GM18868 (cell line): Measurements from ENCODE around the gene RAP1A.
"Not testable (repeated sequence)": the region's sequence is repeated elsewhere in the genome, so short reads cannot be mapped to it uniquely, and the experiment has no call there.

Source experiments
- ATAC-seq: cut with Tn5 transposase; IDR thresholded peaks from one replicate; pipeline ENCODE4 v1.9.1; 2021; ENCODE audit warnings: mild to moderate bottlenecking, moderate library complexity; ENCODE audit not compliant: unreplicated experiment

Gene RAP1A

GRCh38 chr1:111734856-111735255, 115.3 kb downstream of the RAP1A start:
- no peak for ATAC-seq

- ATAC-seq: no peak
These were observed 115.7 kb downstream of the RAP1A start for GRCh38 chr1:111735321-111735720.

GRCh38 chr1:111735858-111736544, 116.4 kb downstream of the RAP1A start:
- ATAC-seq: no peak

GRCh38 chr1:111736548-111737215, 117.1 kb downstream of the RAP1A start:
- no peak for ATAC-seq

- ATAC-seq: no peak
These were observed 117.9 kb downstream of the RAP1A start for GRCh38 chr1:111737216-111738132.

GRCh38 chr1:111738133-111738435, 118.5 kb downstream of the RAP1A start:
- no peak for ATAC-seq

GRCh38 chr1:111738436-111739193, 119.0 kb downstream of the RAP1A start:
- ATAC-seq: peak; percentile 41

GRCh38 chr1:111739194-111739924, 119.8 kb downstream of the RAP1A start, which contains the start of gene INKA2:
Gene INKA2 (minus strand): TSS chr1:111739395. CDS start chr1:111739242, 153 bp downstream.
- peak; percentile 84 for ATAC-seq

- no peak for ATAC-seq
These were observed 120.6 kb downstream of the RAP1A start for GRCh38 chr1:111739925-111740765.

- not testable (repeated sequence) for ATAC-seq
These were observed 122.7 kb downstream of the RAP1A start for GRCh38 chr1:111742292-111742691.

- no peak for ATAC-seq
These were observed 123.5 kb downstream of the RAP1A start for GRCh38 chr1:111742938-111743549.

- no peak for ATAC-seq
These were observed 124.1 kb downstream of the RAP1A start for GRCh38 chr1:111743679-111744101.

- ATAC-seq: no peak
These were observed 126.4 kb downstream of the RAP1A start for GRCh38 chr1:111745675-111746613.

- no peak for ATAC-seq
These were observed 127.0 kb downstream of the RAP1A start for GRCh38 chr1:111746614-111746999.

GRCh38 chr1:111747282-111747734, 127.7 kb downstream of the RAP1A start:
- no peak for ATAC-seq

GRCh38 chr1:111747947-111748346, 128.4 kb downstream of the RAP1A start:
- ATAC-seq: no peak

GRCh38 chr1:111749628-111750027, 130.0 kb downstream of the RAP1A start:
- ATAC-seq: no peak

- no peak for ATAC-seq
These were observed 131.3 kb downstream of the RAP1A start for GRCh38 chr1:111750856-111751255.
